Gastrocnemius medialis (tissue), 4 donors: ENCODE measurements around the gene XPOT. TPM values are rescaled to one million over a fixed set of nuclear protein-coding genes. Genes with fewer than 3 reads are reported as not detected.
A peak's percentile ranks its signal among the peaks of the same experiment; 100 is the strongest.

ENCODE experiments used
- ATAC-seq, 2 donors: fragments of 150-250 bp; one replicate each; pipeline ENCODE4 v1.9.1; 2016
- DNase-seq, 2 donors: peaks; one replicate each; pipeline ENCODE4 v3.0.0-alpha.2; 2019
- H3K27ac ChIP-seq, 4 donors: fragments of 200-600 bp; sonication (generic); 1 replicate in 1 of 4; 2 replicates in 3 of 4; pipeline ENCODE4 v1.5.1; 2016 to 2018; ENCODE audit warnings: mild to moderate bottlenecking in 2 of 4, moderate library complexity in 1 of 4
- H3K27me3 ChIP-seq, 3 donors: fragments of 200-600 bp; sonication (generic) in 2 of 3; 1 replicate in 1 of 3; 2 replicates in 2 of 3; pipeline versions ENCODE4 v1.5.1 to v1.6.0; 2016 to 2019; ENCODE audit warnings: mild to moderate bottlenecking in 1 of 3, moderate library complexity in 1 of 3
- H3K36me3 ChIP-seq, 2 donors: fragments of 200-600 bp; sonication (generic) in 1 of 2; one replicate each; pipeline ENCODE4 v1.5.1; 2017 to 2018
- H3K4me1 ChIP-seq, 2 donors: fragments of 200-600 bp; sonication (generic) in 1 of 2; one replicate each; pipeline ENCODE4 v1.5.1; 2016 to 2017; ENCODE audit warnings: mild to moderate bottlenecking in 2 of 2
- H3K4me3 ChIP-seq, 4 donors: fragments of 200-600 bp; sonication (generic) in 3 of 4; 1 replicate in 1 of 4; 2 replicates in 3 of 4; pipeline ENCODE4 v1.5.1; 2016 to 2019; ENCODE audit warnings: mild to moderate bottlenecking in 2 of 4
- H3K9me3 ChIP-seq, 3 donors: fragments of 200-600 bp; sonication (generic) in 2 of 3; 1 replicate in 1 of 3; 2 replicates in 2 of 3; pipeline ENCODE4 v1.5.1; 2016 to 2019
- CTCF ChIP-seq, 5 experiments: fragments of 450-650 bp in 3 of 5; fragments of 200-600 bp in 2 of 5; sonication (generic) in 2 of 5; IDR thresholded peaks in 4 of 5; conservative IDR thresholded peaks in 1 of 5; 1 replicate in 4 of 5; 2 replicates in 1 of 5; pipeline ENCODE4 v1.5.1; 2016 to 2019; ENCODE audit warnings: antibody characterized with exemption in 5 of 5, mild to moderate bottlenecking in 3 of 5, moderate library complexity in 3 of 5
- POLR2A ChIP-seq, 2 donors: fragments of 450-650 bp; IDR thresholded peaks; one replicate each; pipeline ENCODE4 v1.6.1; 2017; ENCODE audit warnings: antibody characterized with exemption in 2 of 2, mild to moderate bottlenecking in 2 of 2, moderate library complexity in 2 of 2
- in situ Hi-C, 4 donors: fragments of 200-750 bp; cut with MboI; loops; one replicate each; pipeline versions ENCODE4 v1.15.0 to v1.8.0; 2017; ENCODE audit warnings: low sequenced_read_pairs in 4 of 4
- intact Hi-C: fragments of 100-400 bp; cut with DNase I; formaldehyde crosslinking; loops from one replicate; pipeline ENCODE4 v1.15.1; 2023; ENCODE audit warnings: low total_unique reads
- total RNA-seq, 4 donors: library from RNA; depleted of rRNA; stranded (reverse); fragments of >200 nt; gene quantifications; one replicate each; pipeline versions ENCODE4 v1.1.0 to v1.2.3, GENCODE V29; 2016

Gene XPOT
- total RNA-seq, 4 donors from 2014 or later = 21.1 to 27.1 (median 25.1) TPM

DNA sequence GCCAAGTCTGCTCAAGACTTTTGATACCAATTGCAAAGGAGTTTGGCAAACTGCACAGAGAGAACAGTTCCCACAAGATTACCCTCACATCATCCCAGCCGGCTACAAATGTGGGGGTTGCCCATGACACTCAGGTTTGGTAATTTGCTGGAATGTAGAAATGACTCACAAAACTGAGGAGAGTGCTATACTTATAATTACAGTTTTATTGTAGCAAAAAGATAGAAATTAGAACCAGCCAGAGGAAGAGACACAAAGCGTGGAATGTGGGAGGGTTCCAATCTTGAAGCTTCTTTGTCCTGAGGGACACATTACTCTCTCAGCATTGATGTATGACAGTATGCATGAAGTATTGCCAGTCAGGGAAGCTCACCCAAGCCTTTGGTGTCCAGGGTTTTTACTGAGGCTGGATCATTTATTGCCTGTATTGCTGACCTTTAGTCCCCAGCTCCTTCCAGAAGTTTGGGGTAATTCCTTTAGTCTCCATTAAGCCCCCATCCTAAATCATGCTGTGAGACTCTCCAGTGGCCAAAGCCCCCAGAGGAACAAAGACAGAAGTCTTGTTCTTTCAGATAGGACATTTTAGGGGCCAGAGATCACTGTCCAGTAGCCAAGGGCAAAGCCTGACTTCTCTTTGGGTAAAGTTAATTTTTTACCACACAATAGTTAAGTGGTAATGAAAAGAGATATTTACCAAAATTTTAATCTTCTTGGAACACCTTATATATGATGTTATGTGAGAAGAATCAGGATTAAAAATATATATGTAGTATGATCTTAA is 57.6 kb downstream of the XPOT start:
- Histone ChIP-seq H3K27me3 (no peaks in the 10 kb centered on the region), H3K4me3 (no peak overlapping the region), H3K27ac (no peak overlapping the region), H3K9me3 (no peaks in the 10 kb centered on the region), H3K36me3 (peaks cover 0 to 62% of the 10 kb centered on the region in 2 donors), H3K4me1 (peaks cover 0 to 7% of the 10 kb centered on the region in 2 donors)
- no peak for TF ChIP-seq POLR2A (IDR thresholded peaks at IDR 0.05)
- TF ChIP-seq CTCF (IDR thresholded peaks at IDR 0.05 in 4 of 5, conservative IDR thresholded peaks at IDR 0.05 in 1 of 5) = no peak
- ATAC-seq (no peak), DNase-seq (no peak)
- in situ Hi-C loops = no loop called here
- intact Hi-C loops = no loop called here

DNA sequence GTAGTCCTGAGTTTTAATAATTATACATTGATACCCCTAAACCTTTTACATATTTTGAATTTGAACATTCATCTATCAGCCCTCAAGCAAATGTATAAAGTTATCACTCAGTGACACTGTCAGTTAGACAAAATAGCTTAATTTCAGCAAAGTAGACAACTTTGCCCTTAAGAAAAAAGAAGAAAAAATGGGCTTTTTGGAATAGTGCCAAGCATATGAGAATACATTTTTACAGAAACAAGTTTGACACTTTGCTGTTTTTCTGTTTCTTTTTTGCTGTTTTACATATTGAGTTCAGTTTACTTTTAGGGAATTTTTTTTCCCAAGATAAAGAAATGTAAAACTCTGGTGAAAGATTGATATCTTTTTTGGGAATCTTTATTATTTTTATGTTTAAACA is 62.0 kb downstream of the XPOT start:
- ATAC-seq (no peak), DNase-seq (no peak)
- peaks cover 0 to 57% of the 10 kb centered on the region in 2 donors for H3K36me3 ChIP-seq
- H3K27ac ChIP-seq = no peak overlapping the region
- intact Hi-C loops (no loop called here), in situ Hi-C loops (no loop called here)
- no peaks in the 10 kb centered on the region for H3K9me3 ChIP-seq
- no peak overlapping the region for H3K4me3 ChIP-seq
- peaks cover 22 to 24% of the 10 kb centered on the region in 2 donors for H3K4me1 ChIP-seq
- H3K27me3 ChIP-seq = no peaks in the 10 kb centered on the region
- TF ChIP-seq CTCF (IDR thresholded peaks at IDR 0.05 in 4 of 5, conservative IDR thresholded peaks at IDR 0.05 in 1 of 5) (no peak), POLR2A (IDR thresholded peaks at IDR 0.05) (no peak)

DNA sequence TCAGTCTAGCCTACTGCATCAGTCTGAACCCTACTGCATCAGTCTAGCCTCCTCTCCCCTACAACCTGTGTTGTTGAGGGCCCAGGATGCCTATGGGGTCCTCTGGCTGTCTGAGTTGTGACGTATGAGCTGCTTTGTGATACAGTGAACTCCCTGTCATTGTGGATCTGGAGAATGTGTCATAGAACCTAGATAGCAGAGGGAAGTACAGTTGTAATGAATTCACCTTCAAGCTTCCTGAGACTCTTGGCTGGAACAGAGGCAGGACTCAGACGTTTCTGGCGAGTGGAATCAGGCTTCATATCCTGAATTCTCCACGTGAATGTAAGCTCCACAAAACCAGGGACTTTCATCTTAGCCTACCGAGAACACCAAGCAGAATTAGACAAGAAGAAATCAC is 64.8 kb downstream of the XPOT start:
- no peaks in the 10 kb centered on the region for H3K9me3 ChIP-seq
- DNase-seq (no peak), ATAC-seq (no peak)
- in situ Hi-C loops = no loop called here
- H3K36me3 ChIP-seq = peaks cover 0 to 43% of the 10 kb centered on the region in 2 donors
- TF ChIP-seq POLR2A (IDR thresholded peaks at IDR 0.05) = no peak
- TF ChIP-seq CTCF (IDR thresholded peaks at IDR 0.05 in 4 of 5, conservative IDR thresholded peaks at IDR 0.05 in 1 of 5) = no peak
- H3K4me1 ChIP-seq = peaks cover 27 to 30% of the 10 kb centered on the region in 2 donors
- intact Hi-C loops = loop anchor here (2.0 kb wide), 1 partner anchor 18 kb away; no protein-coding TSS in a partner anchor
- peak overlapping the region; percentile 75 to 82 (median 78) for H3K27ac ChIP-seq
- H3K27me3 ChIP-seq = no peaks in the 10 kb centered on the region
- H3K4me3 ChIP-seq = no peak overlapping the region

- Histone ChIP-seq H3K4me1 (peaks cover 27 to 30% of the 10 kb centered on the region in 2 donors), H3K27me3 (no peaks in the 10 kb centered on the region), H3K27ac (peak overlapping the region; percentile 75 to 82 (median 78)), H3K4me3 (no peak overlapping the region), H3K9me3 (no peaks in the 10 kb centered on the region), H3K36me3 (peaks cover 0 to 43% of the 10 kb centered on the region in 2 donors)
- in situ Hi-C loops = no loop called here
- DNase-seq (peak; percentile 42 to 70), ATAC-seq (peak; percentile 87 to 96)
- intact Hi-C loops = loop anchor here (2.0 kb wide), 1 partner anchor 19 kb away; no protein-coding TSS in a partner anchor
- TF ChIP-seq POLR2A (IDR thresholded peaks at IDR 0.05) (no peak), CTCF (IDR thresholded peaks at IDR 0.05 in 4 of 5, conservative IDR thresholded peaks at IDR 0.05 in 1 of 5) (no peak)
Measured at GRCh38 chr12:64469455-64470142, 65.4 kb downstream of the XPOT start.
